Peyer's patch (tissue), 4 donors: ENCODE results near the gene DHFR2. TPM values are rescaled to one million over a fixed set of nuclear protein-coding genes. Genes with fewer than 3 reads are reported as not detected.
"Not testable (repeated sequence)": the region's sequence is repeated elsewhere in the genome, so short reads cannot be mapped to it uniquely, and the experiment has no call there.

Experiments
- DNase-seq, 3 donors: peaks; one replicate each; pipeline ENCODE4 v3.0.0-alpha.2; 2017 to 2019
- H3K27ac ChIP-seq, 4 donors: fragments of 200-600 bp; sonication (generic); one replicate each; pipeline ENCODE4 v1.5.1; 2016 to 2019
- H3K27me3 ChIP-seq, 2 donors: fragments of 200-600 bp; sonication (generic); one replicate each; pipeline ENCODE4 v1.5.1; 2019
- H3K36me3 ChIP-seq, 3 donors: fragments of 200-600 bp; sonication (generic); one replicate each; pipeline ENCODE4 v1.5.1; 2016 to 2019
- H3K4me1 ChIP-seq, 4 donors: fragments of 200-600 bp; sonication (generic); one replicate each; pipeline ENCODE4 v1.5.1; 2016 to 2019
- H3K4me3 ChIP-seq, 4 donors: fragments of 200-600 bp; sonication (generic); 1 replicate in 3 of 4; 2 replicates in 1 of 4; pipeline ENCODE4 v1.5.1; 2016 to 2019; ENCODE audit warnings: mild to moderate bottlenecking in 1 of 4
- H3K9me3 ChIP-seq, 4 donors: fragments of 200-600 bp; sonication (generic); one replicate each; pipeline ENCODE4 v1.5.1; 2016 to 2019; ENCODE audit warnings: mild to moderate bottlenecking in 1 of 4
- POLR2A ChIP-seq, 2 donors: fragments of 450-650 bp; IDR thresholded peaks; one replicate each; pipeline ENCODE4 v1.5.1; 2017; ENCODE audit warnings: antibody characterized with exemption in 2 of 2, mild to moderate bottlenecking in 2 of 2, moderate library complexity in 2 of 2
- total RNA-seq, 4 donors: library from RNA; depleted of rRNA; stranded (reverse); fragments of >200 nt; gene quantifications; one replicate each; pipeline ENCODE4 v1.1.0, GENCODE V29; 2016
- TF ChIP-seq, protein P1 (sequence below), 6 experiments: fragments of 450-650 bp in 4 of 6; fragments of 200-600 bp in 2 of 6; sonication (generic) in 1 of 6; IDR thresholded peaks; one replicate each; pipeline ENCODE4 v1.5.1; 2017 to 2019; ENCODE audit warnings: antibody characterized with exemption in 6 of 6, mild to moderate bottlenecking in 3 of 6, moderate library complexity in 1 of 6

DHFR2 gene
- total RNA-seq, 4 donors from 2014 or later, result 5.2 to 10.0 (median 6.0) TPM

- no peak for DNase-seq
- Histone ChIP-seq H3K27me3 (no peaks in the 10 kb centered on the region), H3K4me1 (peaks cover 0 to 4% (median 0%) of the 10 kb centered on the region in 4 donors), H3K9me3 (no peaks in the 10 kb centered on the region), H3K36me3 (peaks cover 0 to 17% (median 0%) of the 10 kb centered on the region in 3 donors), H3K4me3 (no peak overlapping the region), H3K27ac (no peak overlapping the region)
- TF ChIP-seq, protein P1, sequence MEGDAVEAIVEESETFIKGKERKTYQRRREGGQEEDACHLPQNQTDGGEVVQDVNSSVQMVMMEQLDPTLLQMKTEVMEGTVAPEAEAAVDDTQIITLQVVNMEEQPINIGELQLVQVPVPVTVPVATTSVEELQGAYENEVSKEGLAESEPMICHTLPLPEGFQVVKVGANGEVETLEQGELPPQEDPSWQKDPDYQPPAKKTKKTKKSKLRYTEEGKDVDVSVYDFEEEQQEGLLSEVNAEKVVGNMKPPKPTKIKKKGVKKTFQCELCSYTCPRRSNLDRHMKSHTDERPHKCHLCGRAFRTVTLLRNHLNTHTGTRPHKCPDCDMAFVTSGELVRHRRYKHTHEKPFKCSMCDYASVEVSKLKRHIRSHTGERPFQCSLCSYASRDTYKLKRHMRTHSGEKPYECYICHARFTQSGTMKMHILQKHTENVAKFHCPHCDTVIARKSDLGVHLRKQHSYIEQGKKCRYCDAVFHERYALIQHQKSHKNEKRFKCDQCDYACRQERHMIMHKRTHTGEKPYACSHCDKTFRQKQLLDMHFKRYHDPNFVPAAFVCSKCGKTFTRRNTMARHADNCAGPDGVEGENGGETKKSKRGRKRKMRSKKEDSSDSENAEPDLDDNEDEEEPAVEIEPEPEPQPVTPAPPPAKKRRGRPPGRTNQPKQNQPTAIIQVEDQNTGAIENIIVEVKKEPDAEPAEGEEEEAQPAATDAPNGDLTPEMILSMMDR (IDR thresholded peaks at IDR 0.05), result no peak
- TF ChIP-seq POLR2A (IDR thresholded peaks at IDR 0.05), result no peak
Measured at GRCh38 chr3:94082391-94082937, 19.7 kb upstream of the DHFR2 start.

GRCh38 chr3:94081884-94082283, 19.2 kb upstream of the DHFR2 start:
- no peak for DNase-seq
- no peak overlapping the region for H3K27ac ChIP-seq
- H3K27me3 ChIP-seq, result no peaks in the 10 kb centered on the region
- H3K36me3 ChIP-seq, result peaks cover 0 to 17% (median 0%) of the 10 kb centered on the region in 3 donors
- H3K4me1 ChIP-seq, result peaks cover 0 to 4% (median 0%) of the 10 kb centered on the region in 4 donors
- H3K4me3 ChIP-seq, result no peak overlapping the region
- no peak for TF ChIP-seq POLR2A (IDR thresholded peaks at IDR 0.05)
- TF ChIP-seq, protein P1 (IDR thresholded peaks at IDR 0.05), result no peak
- no peaks in the 10 kb centered on the region for H3K9me3 ChIP-seq

DNA sequence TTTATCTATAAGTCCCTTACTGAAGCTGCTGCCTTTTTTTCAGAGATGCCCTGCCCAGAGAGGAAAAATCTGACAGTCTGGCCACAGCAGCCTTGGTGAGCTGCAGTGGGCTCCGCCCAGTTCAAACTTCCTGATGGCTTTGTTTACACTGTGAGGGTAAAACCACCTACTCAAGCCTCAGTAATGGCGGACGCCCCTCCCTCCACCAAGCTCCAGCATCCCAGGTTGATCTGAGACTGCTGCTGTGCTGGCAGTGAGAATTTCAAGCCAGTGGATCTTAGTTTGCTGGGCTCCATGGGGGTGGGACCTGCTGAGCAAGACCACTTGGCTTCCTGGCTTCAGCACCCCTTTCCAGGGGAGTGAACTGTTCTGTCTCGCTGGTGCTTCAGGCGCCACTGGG, 17.8 kb upstream of the DHFR2 start:
- not testable (repeated sequence) for H3K9me3 ChIP-seq, H3K27ac ChIP-seq, H3K27me3 ChIP-seq, H3K4me1 ChIP-seq, H3K4me3 ChIP-seq, DNase-seq
- peaks cover 0 to 15% (median 0%) of the 10 kb centered on the region in 3 donors for H3K36me3 ChIP-seq

DNA sequence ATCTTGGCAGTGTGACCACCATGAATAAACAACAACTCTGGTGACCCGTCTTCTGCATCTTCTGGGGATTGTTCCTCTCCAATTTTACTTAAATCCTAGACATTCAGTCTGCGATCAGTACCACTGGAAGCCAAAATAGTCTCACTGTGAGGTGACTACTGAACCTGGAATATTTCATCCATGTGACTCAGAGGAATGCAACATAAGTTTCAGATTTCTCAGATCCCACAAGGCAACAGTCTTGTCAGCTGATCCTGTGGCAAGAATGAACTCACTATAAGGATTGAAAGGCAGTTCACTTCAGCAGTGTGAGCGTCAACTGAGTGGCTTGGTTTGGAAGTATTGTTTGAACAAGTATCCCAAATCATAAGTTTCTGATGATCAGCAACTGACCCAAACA, 13.3 kb upstream of the DHFR2 start:
- Histone ChIP-seq H3K27me3 (no peaks in the 10 kb centered on the region), H3K4me1 (peaks cover 0 to 4% (median 0%) of the 10 kb centered on the region in 4 donors), H3K9me3 (no peaks in the 10 kb centered on the region), H3K27ac (no peak overlapping the region), H3K36me3 (peaks cover 0 to 12% (median 0%) of the 10 kb centered on the region in 3 donors), H3K4me3 (no peak overlapping the region)
- TF ChIP-seq, protein P1 (IDR thresholded peaks at IDR 0.05), result no peak
- no peak for TF ChIP-seq POLR2A (IDR thresholded peaks at IDR 0.05)
- no peak for DNase-seq

DNA sequence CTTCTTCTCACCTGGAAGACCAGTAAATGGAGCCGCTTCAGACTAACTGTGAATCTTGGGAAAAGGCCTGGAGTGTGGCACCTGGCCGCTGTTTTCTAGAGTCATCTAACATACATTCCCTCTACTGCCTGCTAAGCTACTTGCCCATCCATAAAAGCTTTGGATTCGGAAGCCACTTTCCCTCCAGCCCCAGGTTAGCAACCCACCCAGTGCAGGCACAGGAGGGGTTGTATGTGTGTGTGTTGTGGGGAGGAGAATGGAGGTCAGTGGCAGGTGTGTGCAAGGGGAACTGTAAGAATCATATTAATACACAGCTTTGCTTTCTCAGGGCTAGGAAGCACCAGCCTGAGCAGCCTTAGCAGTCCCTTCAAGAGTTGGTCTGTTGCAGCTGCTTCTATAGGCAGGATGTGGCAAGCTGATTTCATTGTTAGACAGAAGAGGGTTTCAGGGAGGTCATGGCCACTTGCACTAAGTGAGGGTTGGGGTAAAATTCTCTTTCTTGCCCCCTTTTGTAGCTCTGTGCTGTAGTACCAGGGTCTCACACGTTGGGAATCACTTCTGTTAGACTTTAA, 9.1 kb upstream of the DHFR2 start:
- Histone ChIP-seq H3K27me3 (no peaks in the 10 kb centered on the region), H3K4me1 (no peaks in the 10 kb centered on the region), H3K9me3 (no peaks in the 10 kb centered on the region), H3K27ac (no peak overlapping the region), H3K36me3 (peaks cover 0 to 21% (median 0%) of the 10 kb centered on the region in 3 donors), H3K4me3 (no peak overlapping the region)
- TF ChIP-seq POLR2A (IDR thresholded peaks at IDR 0.05), result no peak
- TF ChIP-seq, protein P1 (IDR thresholded peaks at IDR 0.05), result no peak
- DNase-seq, result no peak

GRCh38 chr3:94070341-94070911, 7.7 kb upstream of the DHFR2 start:
- H3K27me3 ChIP-seq, result no peaks in the 10 kb centered on the region
- H3K9me3 ChIP-seq, result no peaks in the 10 kb centered on the region
- TF ChIP-seq POLR2A (IDR thresholded peaks at IDR 0.05), result no peak
- TF ChIP-seq, protein P1 (IDR thresholded peaks at IDR 0.05), result no peak
- H3K4me1 ChIP-seq, result peaks cover 0 to under 1% (median 0%) of the 10 kb centered on the region in 4 donors
- H3K4me3 ChIP-seq, result no peak overlapping the region
- no peak for DNase-seq
- no peak overlapping the region for H3K27ac ChIP-seq
- H3K36me3 ChIP-seq, result peaks cover 0 to 18% (median 0%) of the 10 kb centered on the region in 3 donors
